ENCODE measurements around the gene PPTC7.
A peak's percentile ranks its signal among the peaks of the same experiment; 100 is the strongest.

PPTC7 gene

GRCh38 chr12:110619534-110619953, 36.4 kb upstream of the PPTC7 start:
- peak overlapping the region; percentile 48 for H3K4me3 ChIP-seq (ENCODE audit: low read depth, low read length, poor library complexity, severe bottlenecking)
- H3K4me1 ChIP-seq (ENCODE audit: insufficient read depth, low read length, severe bottlenecking), result peaks cover 44% of the 10 kb centered on the region
- no peaks in the 10 kb centered on the region for H3K9me3 ChIP-seq (ENCODE audit: low read length)
- no peaks in the 10 kb centered on the region for H3F3A ChIP-seq (ENCODE audit: insufficient read depth, low read length)
- H3K9me2 ChIP-seq (ENCODE audit: low read depth, low read length), result no peaks in the 10 kb centered on the region
- peak overlapping the region; percentile 63 for H3K9ac ChIP-seq (ENCODE audit: low read length)
- no peaks in the 10 kb centered on the region for H4K20me1 ChIP-seq (ENCODE audit: insufficient read depth, low read length)
- no peak for TF ChIP-seq EZH2 (IDR thresholded peaks at IDR 0.05; ENCODE audit: borderline replicate concordance, low read length)
- TF ChIP-seq CTCF (IDR thresholded peaks at IDR 0.05; ENCODE audit: low read length), result peak; percentile 47
- H3K36me3 ChIP-seq (ENCODE audit: insufficient read depth, low read length), result no peaks in the 10 kb centered on the region
- peak overlapping the region; percentile 86 for H3K27ac ChIP-seq (ENCODE audit: low read depth, low read length, poor library complexity, severe bottlenecking)
- H2AFZ ChIP-seq (ENCODE audit: low read length), result no peak overlapping the region
- H3K79me2 ChIP-seq (ENCODE audit: insufficient read depth, low read length), result no peaks in the 10 kb centered on the region
- no peaks in the 10 kb centered on the region for H3K27me3 ChIP-seq (ENCODE audit: insufficient read depth, low read length)
- peak overlapping the region; percentile 68 for H3K4me2 ChIP-seq (ENCODE audit: low read length)

- Histone ChIP-seq H3K36me3 (ENCODE audit: insufficient read depth, low read length) (no peaks in the 10 kb centered on the region), H3K4me3 (ENCODE audit: low read depth, low read length, poor library complexity, severe bottlenecking) (no peak overlapping the region), H3K79me2 (ENCODE audit: insufficient read depth, low read length) (no peaks in the 10 kb centered on the region), H2AFZ (ENCODE audit: low read length) (no peak overlapping the region), H3K9me3 (ENCODE audit: low read length) (no peaks in the 10 kb centered on the region), H3K4me1 (ENCODE audit: insufficient read depth, low read length, severe bottlenecking) (peaks cover 50% of the 10 kb centered on the region), H3K27ac (ENCODE audit: low read depth, low read length, poor library complexity, severe bottlenecking) (peak overlapping the region; percentile 78), H3K27me3 (ENCODE audit: insufficient read depth, low read length) (no peaks in the 10 kb centered on the region), H3K9ac (ENCODE audit: low read length) (no peak overlapping the region), H3F3A (ENCODE audit: insufficient read depth, low read length) (no peaks in the 10 kb centered on the region), H3K9me2 (ENCODE audit: low read depth, low read length) (no peaks in the 10 kb centered on the region), H4K20me1 (ENCODE audit: insufficient read depth, low read length) (no peaks in the 10 kb centered on the region), H3K4me2 (ENCODE audit: low read length) (no peak overlapping the region)
- TF ChIP-seq CTCF (IDR thresholded peaks at IDR 0.05; ENCODE audit: low read length), result no peak
- TF ChIP-seq EZH2 (IDR thresholded peaks at IDR 0.05; ENCODE audit: borderline replicate concordance, low read length), result no peak
Measured at GRCh38 chr12:110616471-110617115, 33.5 kb upstream of the PPTC7 start.

- TF ChIP-seq EZH2 (IDR thresholded peaks at IDR 0.05; ENCODE audit: borderline replicate concordance, low read length), result no peak
- TF ChIP-seq CTCF (IDR thresholded peaks at IDR 0.05; ENCODE audit: low read length), result no peak
- H3F3A ChIP-seq (ENCODE audit: insufficient read depth, low read length), result no peaks in the 10 kb centered on the region
- H3K4me1 ChIP-seq (ENCODE audit: insufficient read depth, low read length, severe bottlenecking), result peaks cover 41% of the 10 kb centered on the region
- H3K9me3 ChIP-seq (ENCODE audit: low read length), result no peaks in the 10 kb centered on the region
- H4K20me1 ChIP-seq (ENCODE audit: insufficient read depth, low read length), result no peaks in the 10 kb centered on the region
- no peaks in the 10 kb centered on the region for H3K27me3 ChIP-seq (ENCODE audit: insufficient read depth, low read length)
- H3K36me3 ChIP-seq (ENCODE audit: insufficient read depth, low read length), result no peaks in the 10 kb centered on the region
- peak overlapping the region; percentile 75; the same call in 1 of the 2 replicates for H3K9ac ChIP-seq (ENCODE audit: low read length)
- H3K4me3 ChIP-seq (ENCODE audit: low read depth, low read length, poor library complexity, severe bottlenecking), result peak overlapping the region; percentile 78
- H3K79me2 ChIP-seq (ENCODE audit: insufficient read depth, low read length), result no peaks in the 10 kb centered on the region
- peak overlapping the region; percentile 86 for H3K4me2 ChIP-seq (ENCODE audit: low read length)
- peak overlapping the region; percentile 78 for H3K27ac ChIP-seq (ENCODE audit: low read depth, low read length, poor library complexity, severe bottlenecking)
- H2AFZ ChIP-seq (ENCODE audit: low read length), result no peak overlapping the region
- no peaks in the 10 kb centered on the region for H3K9me2 ChIP-seq (ENCODE audit: low read depth, low read length)
Measured at GRCh38 chr12:110615171-110615570, 32.1 kb upstream of the PPTC7 start.
